Measurements from ENCODE around the gene HAS3.

HAS3 gene

GRCh38 chr16:69109486-69110270 is 4.2 kb downstream of the HAS3 start:
- Histone ChIP-seq H3F3A (ENCODE audit: low read depth) (no peaks in the 10 kb centered on the region), H3K9ac (ENCODE audit: low read depth, low read length, poor library complexity, severe bottlenecking) (no peak overlapping the region), H4K20me1 (ENCODE audit: insufficient read depth, low read length, poor library complexity, severe bottlenecking) (no peaks in the 10 kb centered on the region), H3K4me1 (ENCODE audit: insufficient read depth, low read length, poor library complexity, severe bottlenecking) (peaks cover 10% of the 10 kb centered on the region), H3K27me3 (ENCODE audit: insufficient read depth, low read length, poor library complexity, severe bottlenecking) (no peaks in the 10 kb centered on the region), H3K9me2 (replicated peaks; ENCODE audit: low read depth, low read length) (no peaks in the 10 kb centered on the region), H3K9me3 (ENCODE audit: insufficient read depth, low read depth, low read length) (no peaks in the 10 kb centered on the region), H3K79me2 (ENCODE audit: insufficient read depth, low read length) (no peaks in the 10 kb centered on the region), H3K4me2 (ENCODE audit: low read depth, low read length, poor library complexity, severe bottlenecking) (no peak overlapping the region), H3K36me3 (ENCODE audit: insufficient read depth, low read length) (peaks cover 5% of the 10 kb centered on the region; the same call in 1 of the 2 replicates), H2AFZ (ENCODE audit: low read length) (no peak overlapping the region), H3K4me3 (ENCODE audit: low read length, poor library complexity, severe bottlenecking) (no peak overlapping the region)
- TF ChIP-seq EZH2phosphoT487 (IDR thresholded peaks at IDR 0.05; ENCODE audit: borderline replicate concordance), result no peak
- TF ChIP-seq CTCF (conservative IDR thresholded peaks at IDR 0.05; ENCODE audit: low read length), result no peak

- TF ChIP-seq CTCF (conservative IDR thresholded peaks at IDR 0.05; ENCODE audit: low read length) (no peak), EZH2phosphoT487 (IDR thresholded peaks at IDR 0.05; ENCODE audit: borderline replicate concordance) (no peak)
- no peaks in the 10 kb centered on the region for H3K9me3 ChIP-seq (ENCODE audit: insufficient read depth, low read depth, low read length)
- peaks cover 10% of the 10 kb centered on the region; the same call in 1 of the 2 replicates for H3K36me3 ChIP-seq (ENCODE audit: insufficient read depth, low read length)
- H3K79me2 ChIP-seq (ENCODE audit: insufficient read depth, low read length), result no peaks in the 10 kb centered on the region
- no peak overlapping the region for H3K4me3 ChIP-seq (ENCODE audit: low read length, poor library complexity, severe bottlenecking)
- H3K9me2 ChIP-seq (replicated peaks; ENCODE audit: low read depth, low read length), result no peaks in the 10 kb centered on the region
- peaks cover 10% of the 10 kb centered on the region for H3K4me1 ChIP-seq (ENCODE audit: insufficient read depth, low read length, poor library complexity, severe bottlenecking)
- no peak overlapping the region for H3K9ac ChIP-seq (ENCODE audit: low read depth, low read length, poor library complexity, severe bottlenecking)
- H3F3A ChIP-seq (ENCODE audit: low read depth), result no peaks in the 10 kb centered on the region
- H3K27me3 ChIP-seq (ENCODE audit: insufficient read depth, low read length, poor library complexity, severe bottlenecking), result no peaks in the 10 kb centered on the region
- H4K20me1 ChIP-seq (ENCODE audit: insufficient read depth, low read length, poor library complexity, severe bottlenecking), result no peaks in the 10 kb centered on the region
- H2AFZ ChIP-seq (ENCODE audit: low read length), result no peak overlapping the region
- H3K4me2 ChIP-seq (ENCODE audit: low read depth, low read length, poor library complexity, severe bottlenecking), result no peak overlapping the region
Observed at GRCh38 chr16:69110406-69110805, 5.0 kb downstream of the HAS3 start.

GRCh38 chr16:69111216-69111875 is 5.9 kb downstream of the HAS3 start:
- TF ChIP-seq CTCF (conservative IDR thresholded peaks at IDR 0.05; ENCODE audit: low read length) (no peak), EZH2phosphoT487 (IDR thresholded peaks at IDR 0.05; ENCODE audit: borderline replicate concordance) (no peak)
- no peaks in the 10 kb centered on the region for H3K27me3 ChIP-seq (ENCODE audit: insufficient read depth, low read length, poor library complexity, severe bottlenecking)
- peaks cover 4% of the 10 kb centered on the region for H3K4me1 ChIP-seq (ENCODE audit: insufficient read depth, low read length, poor library complexity, severe bottlenecking)
- no peaks in the 10 kb centered on the region for H3K9me2 ChIP-seq (replicated peaks; ENCODE audit: low read depth, low read length)
- no peak overlapping the region for H3K9ac ChIP-seq (ENCODE audit: low read depth, low read length, poor library complexity, severe bottlenecking)
- H3F3A ChIP-seq (ENCODE audit: low read depth), result no peaks in the 10 kb centered on the region
- H3K4me2 ChIP-seq (ENCODE audit: low read depth, low read length, poor library complexity, severe bottlenecking), result no peak overlapping the region
- no peaks in the 10 kb centered on the region for H3K9me3 ChIP-seq (ENCODE audit: insufficient read depth, low read depth, low read length)
- H2AFZ ChIP-seq (ENCODE audit: low read length), result no peak overlapping the region
- H4K20me1 ChIP-seq (ENCODE audit: insufficient read depth, low read length, poor library complexity, severe bottlenecking), result no peaks in the 10 kb centered on the region
- H3K79me2 ChIP-seq (ENCODE audit: insufficient read depth, low read length), result no peaks in the 10 kb centered on the region
- H3K36me3 ChIP-seq (ENCODE audit: insufficient read depth, low read length), result peaks cover 10% of the 10 kb centered on the region; the same call in 1 of the 2 replicates
- H3K4me3 ChIP-seq (ENCODE audit: low read length, poor library complexity, severe bottlenecking), result no peak overlapping the region
